Measurements from ENCODE around the gene TAF1B.
A peak's percentile ranks its signal among the peaks of the same experiment; 100 is the strongest.

Gene TAF1B

GRCh38 chr2:9968553-9969497 lies 125.6 kb downstream of the TAF1B start:
- no peak for DNase-seq

DNA sequence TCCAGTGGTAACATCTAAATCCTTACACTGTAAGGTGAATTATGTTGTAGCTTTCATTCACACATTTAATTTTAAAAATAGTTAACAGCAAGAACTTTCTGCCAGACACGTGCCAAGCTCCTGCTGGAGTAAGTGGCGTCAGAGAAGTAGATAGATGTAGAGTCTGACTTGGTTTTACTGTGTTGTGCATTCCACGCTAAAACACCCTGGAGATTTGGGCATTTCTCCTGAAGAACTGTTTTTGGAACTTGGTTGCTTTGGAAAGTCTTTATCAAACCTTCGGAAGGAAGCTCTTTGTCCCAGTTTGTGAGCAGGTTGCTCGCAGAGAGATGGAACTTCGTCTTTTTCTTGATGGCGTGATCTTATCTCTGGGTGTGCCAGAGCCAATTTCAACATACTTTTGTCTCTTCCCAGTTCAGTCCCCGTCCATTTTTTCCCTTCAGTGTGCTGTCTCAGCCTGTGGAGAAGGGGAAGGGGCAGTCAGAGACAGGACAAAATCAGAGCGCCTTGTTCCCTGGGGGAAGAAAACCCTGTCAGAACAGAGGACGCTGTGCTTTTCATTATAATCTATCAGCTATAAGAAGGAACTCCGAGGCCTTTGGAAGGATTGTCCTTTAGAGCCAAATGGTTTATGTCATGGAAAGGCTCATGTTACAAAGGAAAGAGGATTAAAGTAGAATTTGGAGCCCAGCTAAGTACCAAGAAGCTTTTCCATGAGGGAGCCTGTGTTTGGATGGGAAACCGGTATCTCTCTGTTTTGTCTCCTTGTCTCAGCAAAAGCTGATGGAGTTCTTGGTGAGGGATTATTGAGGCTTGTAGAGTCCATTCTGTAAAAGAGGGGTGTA lies 127.1 kb downstream of the TAF1B start:
- DNase-seq = no peak

DNA sequence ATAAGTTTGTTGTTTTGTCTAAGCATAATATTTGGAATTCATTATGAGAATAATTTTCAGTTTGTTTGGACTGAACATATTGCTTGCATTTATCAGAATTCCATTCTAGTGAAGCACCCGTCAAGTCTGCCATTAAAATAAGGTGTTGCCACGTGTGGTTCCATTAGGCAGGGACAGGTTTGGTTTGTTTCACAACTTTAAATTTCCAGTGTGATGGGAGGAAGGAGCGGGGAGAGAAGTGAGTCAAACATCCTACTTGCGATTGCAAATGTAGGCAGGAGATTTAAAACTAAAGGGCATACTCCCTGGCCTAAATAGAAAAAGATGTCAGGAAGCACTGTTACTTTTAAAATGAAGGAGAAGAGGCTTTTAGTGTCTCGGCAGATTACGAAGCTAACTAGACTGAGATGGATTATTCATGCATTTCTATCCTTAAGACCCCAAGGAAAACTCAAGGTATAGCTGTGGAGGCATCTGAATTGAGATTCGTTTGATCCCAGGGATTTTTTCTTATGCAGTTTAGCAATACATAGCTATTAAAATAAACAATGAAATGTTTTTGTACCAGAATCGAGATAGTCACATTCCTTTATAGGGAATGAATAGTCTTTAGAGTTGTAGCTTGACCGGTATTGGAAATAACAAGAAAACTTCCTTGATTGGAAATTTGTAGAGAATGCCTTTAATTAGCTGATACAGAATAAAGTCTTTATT lies 128.0 kb downstream of the TAF1B start:
- no peak for DNase-seq

DNA sequence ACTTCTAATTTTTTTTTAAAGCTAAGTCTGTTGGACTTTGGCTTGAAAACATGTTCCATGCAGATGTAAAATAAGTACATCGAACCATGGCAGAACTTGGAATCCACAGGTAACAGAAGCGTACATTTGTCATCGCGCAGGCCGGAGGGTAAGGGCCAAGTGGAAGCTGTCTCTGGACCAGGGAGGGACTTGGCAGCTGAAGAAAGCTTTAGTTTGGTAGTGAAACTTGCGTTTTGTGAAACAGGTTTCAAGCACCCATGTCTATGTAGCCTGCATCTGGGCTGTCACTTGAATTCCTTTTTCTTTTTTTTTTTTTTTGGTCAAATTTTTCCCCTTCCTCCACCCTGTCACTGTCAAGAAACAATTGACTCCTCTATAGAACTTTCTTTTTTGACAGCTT lies 128.6 kb downstream of the TAF1B start:
- DNase-seq = no peak

- peak; percentile 23 to 76 (median 62) for DNase-seq
Observed at GRCh38 chr2:9972621-9973479, 129.6 kb downstream of the TAF1B start.

- peak in 1 of 4 experiments; percentile 38 for DNase-seq
Observed at GRCh38 chr2:9973690-9974089, 130.4 kb downstream of the TAF1B start.

GRCh38 chr2:9974343-9974742 lies 131.1 kb downstream of the TAF1B start:
- peak in 2 of 4 experiments; percentile 21 to 26 for DNase-seq

GRCh38 chr2:9975328-9975727 lies 132.1 kb downstream of the TAF1B start:
- no peak for DNase-seq

DNA sequence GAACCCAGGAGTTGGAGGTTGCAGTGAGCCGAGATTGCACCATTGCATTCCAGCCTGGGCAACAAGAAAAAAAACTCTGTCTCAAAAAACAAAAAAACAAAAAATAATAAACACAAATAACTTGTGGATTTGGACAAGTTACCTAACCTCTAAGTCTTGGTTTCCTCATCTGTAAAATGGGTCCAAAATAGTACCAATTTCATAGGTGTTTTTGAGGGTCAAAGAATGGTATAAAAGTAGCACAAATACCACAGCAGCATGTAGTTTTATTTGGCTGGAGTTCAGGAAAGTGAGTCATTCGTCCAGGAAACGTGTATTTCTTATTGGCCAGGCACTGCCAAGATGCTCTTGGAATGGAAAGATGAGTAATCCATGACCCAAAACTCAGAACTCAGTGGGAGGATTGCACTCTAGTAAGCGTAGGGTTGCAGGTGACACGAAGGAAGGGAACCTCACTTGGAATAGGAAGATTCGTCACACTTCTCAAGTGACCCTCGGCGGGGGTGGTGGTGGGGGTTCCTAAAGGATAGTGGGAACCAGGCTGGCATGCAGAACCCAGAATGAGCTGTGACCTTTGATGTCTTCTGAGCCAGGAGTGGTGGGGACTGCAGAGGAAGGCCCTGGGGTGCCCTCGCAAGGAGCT lies 132.7 kb downstream of the TAF1B start:
- peak; percentile 58 to 89 (median 67) for DNase-seq

DNA sequence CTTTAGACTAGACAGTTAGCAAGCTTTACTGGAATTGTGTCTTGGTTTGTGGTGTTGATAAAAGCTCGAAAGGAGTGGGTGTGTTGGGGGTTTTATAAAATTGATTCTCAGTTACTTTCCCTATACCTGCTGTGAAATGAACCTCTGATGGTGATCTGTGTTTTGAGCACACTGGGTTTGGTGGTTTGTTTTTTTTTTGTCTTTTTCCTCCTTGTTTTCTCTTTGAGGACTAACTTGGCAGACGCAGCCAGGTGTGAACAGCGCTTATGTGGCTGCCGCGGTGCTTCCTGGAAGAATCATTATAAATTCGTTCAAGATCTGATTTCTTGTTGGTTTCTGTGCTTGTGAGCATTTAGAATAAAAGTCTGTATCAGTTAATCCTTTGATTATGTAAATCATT lies 136.7 kb downstream of the TAF1B start:
- no peak for DNase-seq

DNA sequence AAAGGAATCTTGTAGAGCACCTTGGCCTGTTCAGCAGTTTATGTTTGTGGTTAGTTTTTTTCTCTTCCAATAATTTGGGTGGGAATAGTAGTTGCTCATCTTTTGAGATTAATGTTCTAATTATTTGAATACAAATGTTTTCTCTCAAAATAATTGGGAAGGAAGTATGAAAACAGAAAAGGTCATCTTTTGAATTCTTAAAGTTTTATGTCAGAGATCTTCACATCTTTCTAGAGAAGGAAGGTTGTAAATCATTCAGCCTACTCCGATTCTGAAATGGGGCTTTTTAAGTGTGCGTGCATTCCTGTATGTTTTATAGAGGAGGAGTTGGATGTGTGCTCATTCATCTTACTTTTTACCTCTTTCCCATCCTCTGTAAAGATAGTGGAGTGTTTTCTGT lies 137.2 kb downstream of the TAF1B start:
- DNase-seq = no peak

GRCh38 chr2:9981655-9982054 lies 138.4 kb downstream of the TAF1B start:
- no peak for DNase-seq

DNA sequence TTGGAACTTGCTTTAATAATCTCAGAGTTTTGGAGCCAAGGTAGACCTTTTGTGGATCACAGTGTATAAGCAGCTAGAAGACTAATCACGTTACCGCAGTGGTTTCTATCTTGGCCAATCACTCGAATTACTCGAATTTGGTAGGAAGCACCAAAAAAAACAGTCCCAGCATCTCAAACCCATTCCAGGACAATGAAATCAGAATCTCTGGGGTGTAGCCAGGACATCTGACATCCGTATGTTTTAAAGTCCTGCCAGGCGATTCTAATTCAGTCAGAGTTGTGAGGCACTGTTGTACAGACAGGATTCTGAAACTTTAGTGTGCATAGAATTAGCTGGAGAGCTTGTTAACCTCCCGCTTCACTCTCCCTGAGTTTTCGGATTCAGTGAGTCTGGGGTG lies 139.0 kb downstream of the TAF1B start:
- DNase-seq = no peak

- DNase-seq = no peak
Observed at GRCh38 chr2:9982891-9983290, 139.6 kb downstream of the TAF1B start.

DNA sequence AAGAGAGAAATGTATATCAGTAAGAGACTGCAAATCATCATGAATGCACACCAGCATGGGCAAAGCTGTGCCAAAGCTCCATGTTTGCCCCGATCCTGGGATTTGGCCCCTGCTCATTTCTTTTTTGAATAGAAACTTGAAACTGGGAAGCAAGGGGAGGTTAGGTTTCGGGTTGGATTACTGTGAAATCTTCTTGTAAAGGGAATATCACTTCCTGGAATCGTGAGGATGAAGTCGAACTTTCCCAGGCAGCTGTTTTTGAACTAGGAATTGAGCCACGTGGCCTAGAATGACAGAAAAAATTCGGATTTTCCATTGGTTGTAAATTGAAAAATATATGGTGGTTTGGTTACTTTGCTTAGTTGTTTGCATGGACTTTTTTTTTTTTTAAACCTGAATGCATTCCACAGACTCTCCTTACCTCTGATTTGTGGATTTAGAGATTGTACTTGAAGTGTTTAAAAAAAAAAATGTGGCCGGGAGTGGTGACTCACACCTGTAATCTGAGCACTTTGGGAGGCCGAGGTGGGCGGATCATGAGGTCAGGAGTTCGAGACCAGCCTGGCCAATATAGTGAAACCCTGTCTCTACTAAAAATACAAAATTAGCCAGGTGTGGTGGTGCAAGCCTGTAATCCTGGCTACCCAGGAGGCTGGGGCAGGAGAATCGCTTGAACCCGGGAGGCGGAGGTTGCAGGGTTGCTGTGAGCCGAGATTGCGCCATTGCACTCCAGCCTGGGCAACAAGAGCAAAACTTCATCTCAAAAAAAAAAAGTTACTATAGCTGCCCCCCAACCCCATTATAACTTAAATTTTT lies 140.3 kb downstream of the TAF1B start:
- DNase-seq = no peak

Measured in suppressor macrophage (primary cell).